Stimulated activated CD4-positive, alpha-beta T cell treated with anti-CD3 and anti-CD28 coated beads, Interleukin-2, amount 100 ng/mL, for 24 hours (primary cell): ENCODE data around the gene AGAP4.
"Not testable (repeated sequence)": the region's sequence is repeated elsewhere in the genome, so short reads cannot be mapped to it uniquely, and the experiment has no call there.

Source experiments
- DNase-seq, 2 donors: peaks; one replicate each; pipeline ENCODE4 v3.0.0-alpha.2; 2020

AGAP4 gene

GRCh38 chr10:45847400-45847799, at the start of gene AGAP4:
Gene AGAP4, minus strand, starts transcription at chr10:45847500. Its CDS starts 153 bp downstream, at chr10:45847347.
- DNase-seq, result not testable (repeated sequence)

- DNase-seq, result not testable (repeated sequence)
Measured at GRCh38 chr10:45890721-45891120, 43.4 kb upstream of the AGAP4 start.

- DNase-seq, result not testable (repeated sequence)
Measured at GRCh38 chr10:45889539-45890230, 42.4 kb upstream of the AGAP4 start.

GRCh38 chr10:45882880-45883279, 35.6 kb upstream of the AGAP4 start:
- not testable (repeated sequence) for DNase-seq

DNA sequence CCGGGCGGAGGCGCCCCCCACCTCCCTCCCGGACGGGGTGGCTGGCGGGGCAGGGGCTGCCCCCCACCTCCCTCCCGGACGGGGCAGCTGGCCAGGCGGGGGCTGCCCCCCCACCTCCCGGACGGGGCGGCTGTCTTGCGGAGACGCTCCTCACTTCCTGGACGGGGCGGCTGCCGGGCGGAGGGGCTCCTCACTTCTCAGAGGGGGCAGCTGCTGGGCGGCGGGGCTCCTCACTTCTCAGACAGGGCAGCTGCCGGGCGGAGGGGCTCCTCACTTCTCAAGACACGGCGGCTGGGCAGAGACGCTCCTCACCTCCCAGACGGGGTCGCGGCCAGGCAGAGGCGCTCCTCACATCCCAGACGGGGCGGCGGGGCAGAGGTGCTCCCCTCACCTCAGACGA, 18.1 kb upstream of the AGAP4 start:
- DNase-seq, result not testable (repeated sequence)

- DNase-seq, result not testable (repeated sequence)
Measured at GRCh38 chr10:45864264-45864663, 17.0 kb upstream of the AGAP4 start.

- DNase-seq, result not testable (repeated sequence)
Measured at GRCh38 chr10:45863632-45864031, 16.3 kb upstream of the AGAP4 start.

GRCh38 chr10:45857931-45858330, 10.6 kb upstream of the AGAP4 start:
- not testable (repeated sequence) for DNase-seq

DNA sequence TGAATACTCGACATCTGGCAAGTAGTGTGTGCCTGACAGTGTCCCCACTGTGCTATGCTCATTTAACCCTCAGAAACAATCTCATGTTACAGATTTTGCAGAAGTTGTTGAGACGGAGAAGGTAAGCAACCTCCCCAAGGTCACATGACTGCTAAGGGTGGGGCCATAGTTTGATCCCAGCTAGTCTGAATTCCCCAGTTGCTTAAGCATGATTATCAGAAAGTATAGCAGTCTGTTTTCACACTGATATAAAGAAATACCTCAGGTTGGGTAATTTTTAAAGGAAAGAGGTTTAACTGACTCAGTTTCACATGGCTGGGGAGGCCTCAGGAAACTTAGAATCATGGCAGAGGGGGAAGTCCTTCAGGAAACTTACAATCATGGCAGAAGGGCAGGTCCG, 1.2 kb upstream of the AGAP4 start:
- not testable (repeated sequence) for DNase-seq

DNA sequence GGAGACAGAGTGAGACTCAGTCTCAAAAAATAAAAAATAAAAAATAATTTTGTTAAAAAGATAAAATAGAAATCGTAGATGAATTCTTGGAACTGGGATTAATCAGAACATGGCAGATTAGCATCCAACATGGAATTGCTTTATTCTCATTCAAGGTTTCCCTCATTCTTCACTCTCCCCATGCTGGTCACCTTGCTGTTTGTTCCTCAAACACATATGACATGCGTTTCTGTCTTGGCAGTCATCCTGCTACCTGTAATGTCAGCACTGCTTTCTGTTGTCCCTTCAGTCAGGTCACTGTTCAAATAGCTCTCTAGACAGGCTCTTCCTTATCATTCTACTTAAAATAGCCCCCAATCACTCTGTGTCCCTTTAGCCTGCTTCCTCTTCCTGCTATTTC, 24.4 kb downstream of the AGAP4 start:
- not testable (repeated sequence) for DNase-seq

DNA sequence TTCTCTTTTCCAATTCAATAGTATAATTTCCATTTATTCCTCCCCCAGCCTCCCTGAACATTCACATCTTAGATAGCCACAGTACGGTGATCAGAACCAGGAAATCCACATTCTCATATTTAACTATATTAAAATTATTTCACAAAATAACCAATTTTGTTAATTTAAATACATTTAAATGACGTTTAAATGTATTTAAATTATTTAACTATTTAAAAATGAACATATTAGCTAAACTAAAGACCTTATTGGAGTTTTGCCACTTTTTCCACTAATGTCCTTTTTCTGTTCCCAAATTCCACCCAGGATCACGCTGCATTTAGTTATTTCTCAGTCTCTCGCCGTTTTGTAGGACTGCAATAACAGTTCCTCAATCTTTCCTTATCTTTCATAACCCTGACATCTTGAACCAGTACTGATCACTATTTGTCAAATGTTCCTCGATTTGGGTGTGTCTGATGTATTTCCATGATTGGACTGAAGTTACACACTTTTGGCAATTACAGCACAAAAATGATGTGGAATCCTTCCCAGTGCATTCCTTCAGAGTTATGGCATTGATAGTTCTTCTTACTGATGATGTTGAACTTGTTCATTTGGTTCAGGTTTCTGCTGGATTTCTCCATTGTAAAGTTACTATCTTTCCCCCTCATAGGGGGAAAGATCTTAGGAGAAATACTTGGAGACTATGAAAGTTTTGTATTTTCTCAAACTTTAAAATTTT, 27.0 kb downstream of the AGAP4 start:
- not testable (repeated sequence) for DNase-seq

DNA sequence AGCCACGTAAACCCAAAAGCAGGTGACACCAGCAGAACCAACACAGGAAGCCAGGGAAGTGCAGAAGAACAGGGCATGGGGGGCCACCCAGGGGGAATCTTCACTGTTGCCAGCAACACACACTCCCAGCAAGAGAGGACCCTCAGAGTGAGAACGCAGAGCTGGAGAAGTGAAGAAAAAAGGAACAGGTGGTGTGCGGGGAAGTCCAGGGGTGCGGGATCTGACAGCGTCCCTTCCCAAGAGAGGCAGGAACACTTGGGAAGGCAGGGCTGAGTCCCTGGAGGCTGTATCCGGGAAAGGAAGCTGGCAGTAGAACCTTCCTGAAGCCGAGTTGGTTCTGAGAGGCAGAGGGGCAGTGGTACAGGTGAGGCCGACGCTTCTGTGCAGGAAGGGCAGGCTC, 27.7 kb downstream of the AGAP4 start:
- no peak for DNase-seq

- DNase-seq, result no peak
Measured at GRCh38 chr10:45817912-45818311, 29.4 kb downstream of the AGAP4 start.

GRCh38 chr10:45817130-45817859, 30.0 kb downstream of the AGAP4 start:
- no peak for DNase-seq

DNA sequence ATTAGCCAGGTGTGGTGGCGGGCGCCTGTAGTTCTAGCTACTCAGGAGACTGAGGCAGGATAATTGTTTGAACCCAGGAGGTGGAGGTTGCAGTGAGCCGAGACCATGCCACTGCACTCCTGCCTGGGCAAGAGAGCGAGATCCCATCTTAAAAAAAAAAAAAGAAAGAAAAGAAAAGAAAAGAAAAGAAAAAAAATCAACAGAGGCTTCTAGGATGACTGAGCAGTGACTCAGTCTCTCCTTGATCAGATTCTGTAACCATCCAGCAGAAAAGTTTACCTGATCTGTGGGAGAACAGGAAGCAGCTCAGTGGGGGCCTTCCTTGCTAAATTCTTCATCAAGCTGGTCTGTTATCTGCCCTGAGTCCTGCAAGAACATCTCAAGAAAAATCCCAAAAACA, 33.2 kb downstream of the AGAP4 start:
- not testable (repeated sequence) for DNase-seq

GRCh38 chr10:45812959-45813358, 34.3 kb downstream of the AGAP4 start:
- not testable (repeated sequence) for DNase-seq

DNA sequence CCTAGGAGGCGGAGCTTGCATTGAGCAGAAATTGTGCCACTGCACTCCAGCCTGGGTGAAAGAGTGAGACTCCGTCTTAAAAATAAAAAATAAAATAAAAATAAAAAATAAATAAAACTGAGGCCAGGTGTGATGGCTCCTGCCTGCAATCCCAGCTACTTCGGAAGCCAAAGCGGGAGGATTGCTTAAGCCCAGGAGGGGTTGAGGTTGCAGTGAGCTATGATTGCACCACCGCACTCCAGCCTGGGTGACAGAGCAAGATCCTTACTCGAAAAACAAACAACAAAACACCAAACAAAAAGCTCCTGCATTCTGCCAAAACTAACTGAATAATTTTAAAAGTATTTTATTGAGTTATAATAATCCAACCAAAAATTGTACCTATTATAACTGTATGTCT, 36.2 kb downstream of the AGAP4 start:
- DNase-seq, result no peak

DNA sequence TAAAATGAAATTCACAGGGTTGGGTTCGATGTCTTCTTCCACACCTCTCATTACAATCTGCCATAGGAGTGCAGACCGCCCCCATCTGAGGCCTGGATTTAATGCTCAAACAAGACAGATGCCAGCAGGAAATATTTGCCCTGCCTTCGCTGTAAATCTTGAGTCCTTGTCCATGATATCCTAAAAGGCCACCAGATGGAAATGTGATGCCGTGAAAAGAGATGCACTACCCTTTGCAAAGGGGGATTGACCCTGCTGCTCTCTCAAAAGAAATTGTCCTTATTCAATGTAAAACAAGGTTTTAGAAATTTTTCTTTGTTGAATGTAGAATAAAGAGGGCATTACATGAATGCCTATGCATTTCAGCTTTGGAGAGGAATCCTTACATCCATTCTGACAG, 37.5 kb downstream of the AGAP4 start:
- DNase-seq, result no peak

- not testable (repeated sequence) for DNase-seq
Measured at GRCh38 chr10:45804996-45805395, 42.3 kb downstream of the AGAP4 start.

DNA sequence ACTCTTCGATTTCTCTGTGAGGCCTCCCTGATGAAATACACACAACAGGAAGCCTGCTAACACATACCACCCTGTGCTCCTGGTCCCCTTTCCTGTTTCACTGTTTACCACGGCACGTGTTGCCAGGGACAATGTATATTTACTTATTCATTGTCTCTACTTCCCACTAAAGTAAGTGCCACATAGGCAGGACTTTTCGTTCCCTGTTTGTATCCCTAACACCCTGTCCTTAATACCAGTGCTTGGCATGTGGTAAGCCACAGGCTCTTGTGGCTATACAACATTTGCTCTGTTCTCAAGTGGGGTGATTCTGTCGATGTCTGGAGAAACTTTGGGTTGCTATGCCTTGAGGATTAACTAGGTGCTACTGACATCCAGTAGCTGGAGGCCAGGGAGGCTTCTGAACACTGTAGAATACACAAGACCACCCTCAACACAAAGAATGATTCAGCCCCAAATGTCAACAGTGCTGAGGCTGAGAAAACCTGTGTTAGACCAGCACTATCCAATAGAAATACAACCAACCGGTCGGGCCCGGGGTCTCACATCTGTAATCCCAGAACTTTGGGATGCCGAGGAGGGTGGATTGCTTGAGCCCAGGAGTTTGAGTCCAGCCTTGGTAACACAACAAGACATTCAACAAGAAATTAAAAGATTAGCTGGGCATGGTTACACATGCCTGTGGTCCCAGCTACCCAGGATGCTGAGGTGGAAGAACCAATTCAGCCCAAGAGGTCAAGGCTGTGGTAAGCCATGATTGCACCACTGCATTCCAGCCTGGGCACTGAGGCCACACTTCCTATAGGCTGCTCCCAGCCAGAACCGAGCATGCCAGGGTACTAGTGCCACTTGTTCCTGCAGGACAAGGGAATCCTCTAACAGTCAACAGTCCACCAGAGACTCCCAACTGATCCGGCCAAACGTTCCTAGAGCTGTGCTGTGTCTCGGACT, 44.0 kb downstream of the AGAP4 start:
- not testable (repeated sequence) for DNase-seq

GRCh38 chr10:45794761-45795160, 52.5 kb downstream of the AGAP4 start:
- DNase-seq, result not testable (repeated sequence)

GRCh38 chr10:45790694-45791426, 56.4 kb downstream of the AGAP4 start:
- not testable (repeated sequence) for DNase-seq
